Fibroblast of pulmonary artery (primary cell): ENCODE results near the gene PACS2.

Experiments
- DNase-seq: peaks from one replicate; pipeline ENCODE4 v3.0.0-alpha.2; 2010; ENCODE audit warnings: low read depth
- H3K4me3 ChIP-seq: replicated peaks from 2 replicates; pipeline ENCODE4 v1.5.1; 2011; ENCODE audit warnings: low read depth, mild to moderate bottlenecking, control low read depth, low read length, moderate library complexity
- CTCF ChIP-seq: IDR thresholded peaks from 2 replicates; pipeline ENCODE4 v1.5.1; 2011; ENCODE audit warnings: mild to moderate bottlenecking, control low read depth, low read length, inconsistent platforms; ENCODE audit errors: missing control alignments

PACS2 gene

DNA sequence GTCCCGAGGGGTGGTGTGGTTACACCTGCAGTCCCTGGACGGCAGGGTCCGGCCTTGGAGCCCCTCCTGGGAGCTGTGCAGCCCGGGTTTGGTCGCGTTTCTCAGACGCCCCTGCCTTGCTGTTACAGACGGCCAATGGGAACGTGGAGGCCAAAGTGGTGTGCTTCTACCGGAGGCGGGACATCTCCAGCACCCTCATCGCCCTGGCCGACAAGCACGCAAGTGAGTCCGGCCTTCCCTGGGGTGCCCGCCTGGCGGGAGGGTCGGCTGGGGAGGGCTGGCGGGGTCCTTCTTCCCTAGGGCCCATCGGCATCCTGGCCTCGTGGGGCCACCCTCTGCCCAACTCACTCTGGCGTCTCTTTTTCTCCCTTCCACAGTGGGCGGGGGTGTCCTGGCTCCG is 130.7 kb downstream of the PACS2 start:
- no peak overlapping the region for H3K4me3 ChIP-seq
- no peak for TF ChIP-seq CTCF
- DNase-seq = no peak

DNA sequence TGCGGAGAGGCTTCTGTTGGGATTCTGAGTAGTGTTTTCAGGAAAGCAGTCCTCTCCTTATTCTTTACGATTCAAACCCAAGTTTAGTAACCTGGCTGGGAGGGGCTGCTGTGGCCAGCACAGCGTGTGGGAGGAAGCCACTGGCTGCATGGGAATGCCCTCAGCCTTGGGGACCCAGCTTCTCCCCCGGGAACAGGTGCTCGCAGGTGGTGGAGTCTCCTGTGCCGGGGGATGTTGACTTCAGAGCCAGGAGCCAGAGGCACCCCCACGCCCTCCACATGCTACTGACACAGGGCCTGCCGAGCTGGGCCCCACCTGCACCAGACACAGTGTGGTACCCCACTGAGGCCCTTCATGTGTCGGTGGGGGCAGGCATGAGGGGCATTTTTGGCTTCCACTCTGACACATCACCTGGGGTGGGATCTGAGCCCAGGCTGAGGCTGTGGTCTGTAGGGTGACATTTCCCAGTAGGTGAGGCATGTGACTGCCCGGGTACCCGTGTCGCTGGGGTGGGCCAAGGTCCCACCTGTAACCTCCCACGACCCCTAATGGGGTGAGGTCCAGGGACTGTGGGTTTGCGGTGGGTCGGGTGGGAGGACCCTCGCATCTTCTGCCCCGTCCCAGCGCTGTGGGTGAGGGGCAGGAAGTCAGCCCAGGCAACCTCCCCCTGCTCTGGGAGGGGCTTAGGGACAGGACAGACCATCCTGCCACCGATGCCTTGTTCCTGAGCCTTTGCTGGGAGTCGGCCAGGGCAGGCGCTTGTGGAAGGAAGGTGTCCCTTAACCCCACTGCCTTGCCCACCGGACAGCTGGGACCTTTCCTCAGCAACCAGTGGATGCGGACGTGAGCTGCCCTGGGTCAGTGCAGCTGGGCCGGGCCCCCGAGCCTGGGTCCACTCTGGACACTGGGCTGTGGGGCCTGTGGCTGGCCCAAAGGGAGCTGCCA is 131.6 kb downstream of the PACS2 start:
- no peak for DNase-seq
- TF ChIP-seq CTCF = no peak
- H3K4me3 ChIP-seq = no peak overlapping the region

DNA sequence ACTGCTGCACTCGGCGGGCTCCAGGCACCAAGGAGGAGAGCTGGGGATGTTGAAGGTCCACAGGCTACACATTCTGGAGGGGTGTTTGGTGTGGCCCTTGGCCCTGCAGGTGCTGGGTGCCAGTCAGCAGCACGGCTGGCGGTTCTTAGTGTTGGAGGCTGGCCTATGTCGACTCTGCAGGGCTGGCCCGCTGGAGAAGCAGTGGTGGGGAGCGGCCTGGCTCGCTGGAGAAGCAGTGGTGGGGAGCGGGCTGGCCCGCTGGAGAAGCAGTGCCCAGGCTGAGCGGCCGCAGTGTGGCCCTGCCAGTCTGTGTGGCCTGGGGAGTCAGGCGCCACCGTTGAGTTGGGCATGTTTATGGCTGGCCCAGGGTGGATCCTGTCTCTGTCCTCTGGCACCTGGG is 132.4 kb downstream of the PACS2 start:
- TF ChIP-seq CTCF = no peak
- no peak overlapping the region for H3K4me3 ChIP-seq
- DNase-seq = no peak
